Mesenchymal stem cell (in vitro differentiated cells and primary cell): Measurements from ENCODE around the gene EVX2.

Experiments
- DNase-seq: peaks from one replicate; pipeline ENCODE4 v3.0.0-alpha.2; 2013
- H2AFZ ChIP-seq: one replicate; pipeline ENCODE4 v1.6.1; 2013; ENCODE audit warnings: low read depth, mild to moderate bottlenecking, control low read depth, inconsistent platforms, low read length, moderate library complexity
- H2AK5ac ChIP-seq: 2 replicates; pipeline ENCODE4 v1.6.1; 2013; ENCODE audit warnings: low read length, moderate library complexity, mild to moderate bottlenecking, inconsistent platforms; ENCODE audit not compliant: severe bottlenecking
- H2BK120ac ChIP-seq: one replicate; pipeline ENCODE4 v1.6.1; 2013; ENCODE audit warnings: low read depth, mild to moderate bottlenecking, inconsistent platforms, low read length, moderate library complexity
- H2BK12ac ChIP-seq, 2 experiments: one replicate each; pipeline ENCODE4 v1.6.1; 2013; ENCODE audit warnings: inconsistent platforms in 2 of 2, low read length in 2 of 2, mild to moderate bottlenecking in 2 of 2, moderate library complexity in 2 of 2, control low read depth in 1 of 2
- H2BK15ac ChIP-seq: one replicate; pipeline ENCODE4 v1.6.1; 2013; ENCODE audit warnings: mild to moderate bottlenecking, low read depth, inconsistent platforms; ENCODE audit not compliant: poor library complexity, severe bottlenecking
- H2BK5ac ChIP-seq: 2 replicates; pipeline ENCODE4 v1.6.1; 2013; ENCODE audit warnings: low read depth, mild to moderate bottlenecking, low read length, control low read depth, inconsistent platforms; ENCODE audit not compliant: poor library complexity, severe bottlenecking
- H3K14ac ChIP-seq, 2 experiments: one replicate each; pipeline ENCODE4 v1.6.1; 2013; ENCODE audit warnings: inconsistent platforms in 2 of 2, low read length in 2 of 2, control low read depth in 1 of 2, mild to moderate bottlenecking in 1 of 2, moderate library complexity in 1 of 2
- H3K18ac ChIP-seq, 2 experiments: one replicate each; pipeline ENCODE4 v1.6.1; 2013; ENCODE audit warnings: inconsistent platforms in 2 of 2, low read length in 2 of 2, control low read depth in 1 of 2, low read depth in 1 of 2, mild to moderate bottlenecking in 1 of 2
- H3K23ac ChIP-seq, 2 experiments: one replicate each; pipeline ENCODE4 v1.6.1; 2013; ENCODE audit warnings: inconsistent platforms in 2 of 2, low read length in 2 of 2, mild to moderate bottlenecking in 2 of 2, moderate library complexity in 2 of 2, control low read depth in 1 of 2
- H3K27ac ChIP-seq: 2 replicates; pipeline ENCODE4 v1.5.1; 2013; ENCODE audit warnings: mild to moderate bottlenecking, moderate library complexity, low read length, control low read depth, inconsistent platforms; ENCODE audit not compliant: poor library complexity, severe bottlenecking
- H3K27me3 ChIP-seq, 2 experiments: 2 replicates each; pipeline versions ENCODE4 v1.6.1 to v1.7.0; 2013; ENCODE audit warnings: low read length in 2 of 2, mild to moderate bottlenecking in 2 of 2, moderate library complexity in 2 of 2, control low read depth in 1 of 2, inconsistent platforms in 1 of 2; ENCODE audit not compliant: control insufficient read depth in 1 of 2, insufficient read depth in 1 of 2
- H3K36me3 ChIP-seq, 2 experiments: 2 replicates each; pipeline versions ENCODE4 v1.6.1 to v1.7.0; 2013; ENCODE audit warnings: low read length in 2 of 2, control low read depth in 1 of 2, inconsistent platforms in 1 of 2, low read depth in 1 of 2, mild to moderate bottlenecking in 1 of 2; ENCODE audit not compliant: insufficient read depth in 2 of 2, control insufficient read depth in 1 of 2
- H3K4ac ChIP-seq, 2 experiments: one replicate each; pipeline ENCODE4 v1.6.1; 2013; ENCODE audit warnings: inconsistent platforms in 2 of 2, low read length in 2 of 2, mild to moderate bottlenecking in 2 of 2, moderate library complexity in 2 of 2, control low read depth in 1 of 2, low read depth in 1 of 2
- H3K4me1 ChIP-seq: 2 replicates; pipeline ENCODE4 v1.6.1; 2013; ENCODE audit warnings: low read depth, low read length, control low read depth; ENCODE audit not compliant: control insufficient read depth, insufficient read depth
- H3K4me2 ChIP-seq: 2 replicates; pipeline ENCODE4 v1.6.1; 2013; ENCODE audit warnings: low read length, mild to moderate bottlenecking, inconsistent platforms; ENCODE audit not compliant: poor library complexity, severe bottlenecking
- H3K4me3 ChIP-seq, 2 experiments: 2 replicates each; pipeline versions ENCODE4 v1.5.1 to v1.7.0; 2013; ENCODE audit warnings: low read length in 2 of 2, mild to moderate bottlenecking in 2 of 2, control low read depth in 1 of 2, low read depth in 1 of 2; ENCODE audit not compliant: insufficient read depth in 1 of 2
- H3K79me1 ChIP-seq: replicated peaks from 2 replicates; pipeline ENCODE4 v1.6.1; 2013; ENCODE audit warnings: mild to moderate bottlenecking, control low read depth, low read length, inconsistent platforms; ENCODE audit not compliant: poor library complexity, severe bottlenecking
- H3K9ac ChIP-seq: 2 replicates; pipeline ENCODE4 v1.7.0; 2013; ENCODE audit warnings: mild to moderate bottlenecking, low read length, moderate library complexity
- H3K9me3 ChIP-seq: 2 replicates; pipeline ENCODE4 v1.7.0; 2013; ENCODE audit warnings: mild to moderate bottlenecking, low read length; ENCODE audit not compliant: control insufficient read depth
- H4K8ac ChIP-seq: one replicate; pipeline ENCODE4 v1.6.1; 2013; ENCODE audit warnings: inconsistent platforms, mild to moderate bottlenecking, low read length, moderate library complexity
- H4K91ac ChIP-seq: one replicate; pipeline ENCODE4 v1.6.1; 2013; ENCODE audit warnings: mild to moderate bottlenecking, low read length, inconsistent platforms
- WGBS: methylation state at CpG from one replicate; pipeline ENCODE4 v1.1.7; 2013; ENCODE audit warnings: mixed read lengths; 5-methylcytosine and 5-hydroxymethylcytosine counted together

Gene EVX2

GRCh38 chr2:176122052-176122682 lies 38.4 kb upstream of the EVX2 start:
- Histone ChIP-seq H2BK5ac (no peak overlapping the region), H2AFZ (no peak overlapping the region), H3K23ac (no peak overlapping the region), H3K9ac (peak overlapping the region; percentile 69), H3K14ac (no peak overlapping the region), H2BK15ac (no peak overlapping the region), H3K9me3 (no peaks in the 10 kb centered on the region), H4K8ac (no peak overlapping the region), H2AK5ac (no peak overlapping the region), H3K27ac (no peak overlapping the region), H3K4ac (no peak overlapping the region), H3K18ac (no peak overlapping the region), H3K36me3 (no peaks in the 10 kb centered on the region), H4K91ac (no peak overlapping the region), H2BK120ac (no peak overlapping the region), H3K4me2 (peak overlapping the region; percentile 69), H3K79me1 (no peaks in the 10 kb centered on the region), H2BK12ac (no peak overlapping the region), H3K4me1 (peaks cover 18% of the 10 kb centered on the region), H3K4me3 (peak overlapping the region; percentile 49 to 84), H3K27me3 (peaks cover 53 to 93% of the 10 kb centered on the region in 2 experiments)
- no peak for DNase-seq
- 2% methylated on average over 40 of the region's 47 CpGs for WGBS

GRCh38 chr2:176121190-176122051 lies 37.7 kb upstream of the EVX2 start:
- WGBS: 12% methylated on average over 40 of the region's 53 CpGs
- Histone ChIP-seq H3K9me3 (no peaks in the 10 kb centered on the region), H3K4me1 (peaks cover 19% of the 10 kb centered on the region), H3K27ac (no peak overlapping the region), H2BK120ac (no peak overlapping the region), H2BK15ac (no peak overlapping the region), H4K91ac (no peak overlapping the region), H3K79me1 (no peaks in the 10 kb centered on the region), H3K4me2 (no peak overlapping the region), H2BK12ac (no peak overlapping the region), H2AK5ac (no peak overlapping the region), H3K27me3 (peaks cover 60 to 95% of the 10 kb centered on the region in 2 experiments), H2AFZ (no peak overlapping the region), H3K14ac (no peak overlapping the region), H3K18ac (no peak overlapping the region), H3K4me3 (peak overlapping the region in 1 of 2 experiments; percentile 84), H2BK5ac (no peak overlapping the region), H4K8ac (no peak overlapping the region), H3K4ac (no peak overlapping the region), H3K23ac (no peak overlapping the region), H3K9ac (peak overlapping the region; percentile 69), H3K36me3 (no peaks in the 10 kb centered on the region)
- no peak for DNase-seq

GRCh38 chr2:176120364-176121189 lies 36.8 kb upstream of the EVX2 start:
- no peaks in the 10 kb centered on the region for H3K36me3 ChIP-seq
- no peak overlapping the region for H4K91ac ChIP-seq
- H3K27me3 ChIP-seq: peaks cover 68 to 97% of the 10 kb centered on the region in 2 experiments
- 22% methylated on average over 10 of the region's 13 CpGs for WGBS
- no peak overlapping the region for H3K18ac ChIP-seq
- no peaks in the 10 kb centered on the region for H3K79me1 ChIP-seq
- peaks cover 25% of the 10 kb centered on the region for H3K4me1 ChIP-seq
- no peak overlapping the region for H3K4me3 ChIP-seq
- no peak overlapping the region for H3K14ac ChIP-seq
- H3K9ac ChIP-seq: no peak overlapping the region
- no peak overlapping the region for H3K4ac ChIP-seq
- H3K9me3 ChIP-seq: no peaks in the 10 kb centered on the region
- no peak overlapping the region for H2BK12ac ChIP-seq
- H2AFZ ChIP-seq: no peak overlapping the region
- H2BK5ac ChIP-seq: no peak overlapping the region
- H3K23ac ChIP-seq: no peak overlapping the region
- no peak overlapping the region for H4K8ac ChIP-seq
- H2AK5ac ChIP-seq: no peak overlapping the region
- H3K4me2 ChIP-seq: no peak overlapping the region
- H2BK15ac ChIP-seq: no peak overlapping the region
- no peak for DNase-seq
- H2BK120ac ChIP-seq: no peak overlapping the region
- no peak overlapping the region for H3K27ac ChIP-seq
